ENCODE results near the gene LRTM1. TPM values are rescaled to one million over a fixed set of nuclear protein-coding genes. Genes with fewer than 3 reads are reported as not detected.

The LRTM1 gene
- total and polyA plus RNA-seq, 2 donors (not counting 3 experiments of a cell fraction or from before 2014, with no cell fraction given): not detected

DNA sequence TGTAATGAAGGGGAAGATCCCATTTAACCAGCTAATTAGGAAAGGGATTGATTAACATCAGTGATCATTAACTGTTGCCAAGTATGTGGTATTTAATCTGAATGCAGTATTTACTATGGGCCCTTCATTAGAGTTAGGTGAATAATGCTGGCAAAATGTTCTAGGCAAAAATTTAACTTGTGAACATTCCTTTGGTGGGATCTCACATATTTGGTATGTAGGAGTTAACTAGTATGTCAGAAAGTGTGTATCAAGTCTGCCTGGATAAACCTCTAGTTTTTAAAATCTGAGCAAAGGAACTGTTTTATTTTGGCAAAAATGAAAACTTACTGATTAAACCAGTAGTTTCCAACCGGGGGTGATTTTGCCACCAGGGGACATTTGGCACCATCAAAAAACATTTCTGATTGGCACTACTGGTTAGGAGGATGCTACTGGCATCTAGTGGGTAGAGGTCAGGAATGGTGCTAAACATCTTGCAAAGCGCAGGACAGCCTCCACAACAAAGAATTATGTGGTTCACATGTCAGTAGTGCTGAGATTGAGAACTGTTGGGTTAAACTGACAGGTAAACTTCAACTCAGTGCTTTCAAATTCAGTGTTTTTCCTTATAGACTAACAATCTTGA lies 22.5 kb downstream of the LRTM1 start:
- Histone ChIP-seq H3K4me2 (ENCODE audit: insufficient read depth, low read length) (no peak overlapping the region), H3K9me3 (replicated peaks; ENCODE audit: control insufficient read depth, insufficient read depth, low read length) (no peaks in the 10 kb centered on the region), H3K27ac (ENCODE audit: insufficient read depth, low read depth, low read length) (no peak overlapping the region), H3K9me1 (replicated peaks; ENCODE audit: control insufficient read depth, extremely low read depth, insufficient read depth, low read length) (no peaks in the 10 kb centered on the region), H3K79me2 (ENCODE audit: control insufficient read depth, insufficient read depth, low read length) (no peaks in the 10 kb centered on the region), H3K4me3 (replicated peaks in 1 of 3; ENCODE audit: insufficient read depth in 1 of 3, low read depth in 1 of 3, low read length in 3 of 3) (no peak overlapping the region), H3K36me3 (ENCODE audit: control insufficient read depth in 2 of 2, extremely low read depth in 1 of 2, insufficient read depth in 2 of 2, low read length in 2 of 2) (no peaks in the 10 kb centered on the region), H4K20me1 (replicated peaks; ENCODE audit: control insufficient read depth, extremely low read depth, insufficient read depth, low read length) (no peaks in the 10 kb centered on the region), H3K4me1 (ENCODE audit: control insufficient read depth, extremely low read depth, insufficient read depth, low read length) (no peaks in the 10 kb centered on the region), H3K27me3 (ENCODE audit: control insufficient read depth in 2 of 2, insufficient read depth in 2 of 2, low read length in 2 of 2) (no peaks in the 10 kb centered on the region), H3K9ac (replicated peaks; ENCODE audit: extremely low read depth, insufficient read depth, low read length) (no peak overlapping the region), H2AFZ (ENCODE audit: low read depth, low read length) (no peak overlapping the region)
- no peak for TF ChIP-seq JUN (IDR thresholded peaks at IDR 0.05; ENCODE audit: borderline replicate concordance, insufficient read depth, insufficient read length, low read depth)
- no peak for TF ChIP-seq MYC (IDR thresholded peaks at IDR 0.05; ENCODE audit: low read depth, low read length)
- TF ChIP-seq POLR2A (IDR thresholded peaks at IDR 0.05; ENCODE audit: low read depth, low read length): no peak
- TF ChIP-seq FOS (IDR thresholded peaks at IDR 0.05; ENCODE audit: borderline replicate concordance, insufficient read depth, low read length): no peak
- no peak for TF ChIP-seq POLR2AphosphoS5 (IDR thresholded peaks at IDR 0.05; ENCODE audit: insufficient read depth, low read depth, low read length)
- TF ChIP-seq, protein P1, sequence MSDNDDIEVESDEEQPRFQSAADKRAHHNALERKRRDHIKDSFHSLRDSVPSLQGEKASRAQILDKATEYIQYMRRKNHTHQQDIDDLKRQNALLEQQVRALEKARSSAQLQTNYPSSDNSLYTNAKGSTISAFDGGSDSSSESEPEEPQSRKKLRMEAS (IDR thresholded peaks at IDR 0.05; ENCODE audit: insufficient read depth, insufficient read length): no peak
- TF ChIP-seq GATA2 (IDR thresholded peaks at IDR 0.05; ENCODE audit: insufficient read depth, insufficient read length, low read depth, low read length): no peak
- no peak for TF ChIP-seq EZH2 (IDR thresholded peaks at IDR 0.05; ENCODE audit: borderline replicate concordance, low read depth, low read length, severe bottlenecking)
- TF ChIP-seq, protein P2, sequence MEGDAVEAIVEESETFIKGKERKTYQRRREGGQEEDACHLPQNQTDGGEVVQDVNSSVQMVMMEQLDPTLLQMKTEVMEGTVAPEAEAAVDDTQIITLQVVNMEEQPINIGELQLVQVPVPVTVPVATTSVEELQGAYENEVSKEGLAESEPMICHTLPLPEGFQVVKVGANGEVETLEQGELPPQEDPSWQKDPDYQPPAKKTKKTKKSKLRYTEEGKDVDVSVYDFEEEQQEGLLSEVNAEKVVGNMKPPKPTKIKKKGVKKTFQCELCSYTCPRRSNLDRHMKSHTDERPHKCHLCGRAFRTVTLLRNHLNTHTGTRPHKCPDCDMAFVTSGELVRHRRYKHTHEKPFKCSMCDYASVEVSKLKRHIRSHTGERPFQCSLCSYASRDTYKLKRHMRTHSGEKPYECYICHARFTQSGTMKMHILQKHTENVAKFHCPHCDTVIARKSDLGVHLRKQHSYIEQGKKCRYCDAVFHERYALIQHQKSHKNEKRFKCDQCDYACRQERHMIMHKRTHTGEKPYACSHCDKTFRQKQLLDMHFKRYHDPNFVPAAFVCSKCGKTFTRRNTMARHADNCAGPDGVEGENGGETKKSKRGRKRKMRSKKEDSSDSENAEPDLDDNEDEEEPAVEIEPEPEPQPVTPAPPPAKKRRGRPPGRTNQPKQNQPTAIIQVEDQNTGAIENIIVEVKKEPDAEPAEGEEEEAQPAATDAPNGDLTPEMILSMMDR (IDR thresholded peaks at IDR 0.05; ENCODE audit: extremely low read depth in 1 of 2, insufficient read depth in 1 of 2, low read depth in 1 of 2, low read length in 2 of 2): no peak
- intact Hi-C loops (cut with micrococcal nuclease) (no loop called here), dilution Hi-C loops (cut with MboI; ENCODE audit: extremely low pct_ligation_motif_present, low sequenced_read_pairs) (no loop called here)
- DNase-seq (ENCODE audit: low read depth, low spot score) (no peak), FAIRE-seq (no peak)
- CTCF ChIA-PET: no interaction called here
- POLR2A ChIA-PET: no interaction called here
- no TSS peak for BruUV-seq (replicated peaks)
